Osteocyte (in vitro differentiated cells): ENCODE data around the gene IL12RB1. TPM values are rescaled to one million over a fixed set of nuclear protein-coding genes. Genes with fewer than 3 reads are reported as not detected.
"Not testable (repeated sequence)": the region's sequence is repeated elsewhere in the genome, so short reads cannot be mapped to it uniquely, and the experiment has no call there.

Experiments used
- DNase-seq: peaks from one replicate; pipeline ENCODE4 v3.0.0; 2021; ENCODE audit warnings: mixed read lengths; ENCODE audit not compliant: unreplicated experiment; ENCODE audit errors: extremely low spot score
- H3K27ac Mint-ChIP-seq: one replicate; pipeline ENCODE4 v1.8.0; 2021; ENCODE audit warnings: mild to moderate bottlenecking, mixed read lengths; ENCODE audit not compliant: unreplicated experiment
- H3K27me3 Mint-ChIP-seq: one replicate; pipeline ENCODE4 v1.8.0; 2021; ENCODE audit warnings: mixed read lengths; ENCODE audit not compliant: unreplicated experiment
- H3K36me3 Mint-ChIP-seq: one replicate; pipeline ENCODE4 v1.8.0; 2021; ENCODE audit warnings: mixed read lengths; ENCODE audit not compliant: unreplicated experiment
- H3K4me1 Mint-ChIP-seq: one replicate; pipeline ENCODE4 v1.8.0; 2021; ENCODE audit warnings: mixed read lengths; ENCODE audit not compliant: unreplicated experiment
- H3K4me3 Mint-ChIP-seq: one replicate; pipeline ENCODE4 v1.8.0; 2021; ENCODE audit warnings: mild to moderate bottlenecking, moderate library complexity, mixed read lengths; ENCODE audit not compliant: unreplicated experiment
- H3K9me3 Mint-ChIP-seq: one replicate; pipeline ENCODE4 v1.8.0; 2021; ENCODE audit warnings: mixed read lengths; ENCODE audit not compliant: unreplicated experiment
- CTCF ChIP-seq: fragments of 200-600 bp; sonication (generic); IDR thresholded peaks from 2 replicates; pipeline ENCODE4 v1.5.0; 2021; ENCODE audit warnings: antibody characterized with exemption, mild to moderate bottlenecking, moderate library complexity
- total RNA-seq: library from RNA; stranded (reverse); gene quantifications from 2 replicates; pipeline ENCODE4 v1.2.1, GENCODE V29; 2021

IL12RB1 gene
- total RNA-seq, 1 donor from 2014 or later, result 0.51 TPM

GRCh38 chr19:18044825-18045304 is 41.9 kb downstream of the IL12RB1 start:
- no peak for TF ChIP-seq CTCF
- Mint-ChIP-seq H3K36me3 (no peaks in the 10 kb centered on the region), H3K27me3 (peaks cover 15% of the 10 kb centered on the region), H3K27ac (peak overlapping the region; percentile 83), H3K4me3 (peak overlapping the region; percentile 53), H3K4me1 (peaks cover 28% of the 10 kb centered on the region), H3K9me3 (no peaks in the 10 kb centered on the region)
- no peak for DNase-seq

- Mint-ChIP-seq H3K9me3 (no peaks in the 10 kb centered on the region), H3K27ac (no peak overlapping the region), H3K36me3 (no peaks in the 10 kb centered on the region), H3K4me1 (peaks cover 26% of the 10 kb centered on the region), H3K4me3 (no peak overlapping the region), H3K27me3 (peaks cover 15% of the 10 kb centered on the region)
- TF ChIP-seq CTCF, result no peak
- no peak for DNase-seq
Measured at GRCh38 chr19:18043676-18044075, 43.1 kb downstream of the IL12RB1 start.

- H3K27me3 Mint-ChIP-seq, result peaks cover 15% of the 10 kb centered on the region
- no peaks in the 10 kb centered on the region for H3K36me3 Mint-ChIP-seq
- H3K9me3 Mint-ChIP-seq, result no peaks in the 10 kb centered on the region
- no peak overlapping the region for H3K27ac Mint-ChIP-seq
- peaks cover 26% of the 10 kb centered on the region for H3K4me1 Mint-ChIP-seq
- no peak for TF ChIP-seq CTCF
- no peak for DNase-seq
- H3K4me3 Mint-ChIP-seq, result no peak overlapping the region
Measured at GRCh38 chr19:18041054-18041453, 45.7 kb downstream of the IL12RB1 start.

- H3K9me3 Mint-ChIP-seq, H3K4me1 Mint-ChIP-seq, H3K4me3 Mint-ChIP-seq, H3K27ac Mint-ChIP-seq, H3K27me3 Mint-ChIP-seq, H3K36me3 Mint-ChIP-seq, DNase-seq: not testable (repeated sequence)
Measured at GRCh38 chr19:18032102-18032501, 54.6 kb downstream of the IL12RB1 start.

GRCh38 chr19:18031401-18031800 is 55.3 kb downstream of the IL12RB1 start:
- H3K9me3 Mint-ChIP-seq, H3K36me3 Mint-ChIP-seq, DNase-seq, H3K4me1 Mint-ChIP-seq, H3K27ac Mint-ChIP-seq, H3K27me3 Mint-ChIP-seq, H3K4me3 Mint-ChIP-seq: not testable (repeated sequence)

GRCh38 chr19:18029617-18030338 is 57.0 kb downstream of the IL12RB1 start:
- Mint-ChIP-seq H3K4me3 (no peak overlapping the region), H3K9me3 (no peaks in the 10 kb centered on the region), H3K27ac (no peak overlapping the region), H3K4me1 (peaks cover 7% of the 10 kb centered on the region), H3K27me3 (no peaks in the 10 kb centered on the region), H3K36me3 (no peaks in the 10 kb centered on the region)
- TF ChIP-seq CTCF, result no peak
- no peak for DNase-seq
